HUES48 (cell line): ENCODE data around the gene TNNI3.
"Not testable (repeated sequence)": the region's sequence is repeated elsewhere in the genome, so short reads cannot be mapped to it uniquely, and the experiment has no call there.

Experiments used
- H3K27ac ChIP-seq: one replicate; pipeline ENCODE4 v1.7.0; 2013; ENCODE audit warnings: low read depth, low read length, inconsistent platforms
- H3K27me3 ChIP-seq: 2 replicates; pipeline ENCODE4 v1.6.1; 2013; ENCODE audit warnings: mild to moderate bottlenecking, low read length; ENCODE audit not compliant: control insufficient read depth, insufficient read depth
- H3K36me3 ChIP-seq: 2 replicates; pipeline ENCODE4 v1.6.1; 2013; ENCODE audit warnings: low read length; ENCODE audit not compliant: control insufficient read depth, insufficient read depth
- H3K4me1 ChIP-seq: 2 replicates; pipeline ENCODE4 v1.6.1; 2013; ENCODE audit warnings: mild to moderate bottlenecking, low read length; ENCODE audit not compliant: control insufficient read depth, insufficient read depth
- H3K4me3 ChIP-seq: 2 replicates; pipeline ENCODE4 v1.5.1; 2013; ENCODE audit warnings: mild to moderate bottlenecking, low read depth, low read length
- H3K9ac ChIP-seq: 2 replicates; pipeline ENCODE4 v1.6.1; 2013; ENCODE audit warnings: mild to moderate bottlenecking, low read depth, low read length, moderate library complexity
- H3K9me3 ChIP-seq: 2 replicates; pipeline ENCODE4 v1.6.1; 2013; ENCODE audit warnings: low read length; ENCODE audit not compliant: control insufficient read depth, insufficient read depth

TNNI3 gene

GRCh38 chr19:55109527-55110291, 47.8 kb downstream of the TNNI3 start:
- no peak overlapping the region for H3K27ac ChIP-seq
- no peak overlapping the region for H3K4me3 ChIP-seq
- H3K9me3 ChIP-seq: no peaks in the 10 kb centered on the region
- H3K9ac ChIP-seq: no peak overlapping the region
- peaks cover 11% of the 10 kb centered on the region for H3K36me3 ChIP-seq
- no peaks in the 10 kb centered on the region for H3K27me3 ChIP-seq
- peaks cover 6% of the 10 kb centered on the region for H3K4me1 ChIP-seq

- peaks cover 20% of the 10 kb centered on the region for H3K36me3 ChIP-seq
- not testable (repeated sequence) for H3K9ac ChIP-seq, H3K4me1 ChIP-seq
Measured at GRCh38 chr19:55107252-55107651, 50.3 kb downstream of the TNNI3 start.

GRCh38 chr19:55106591-55106990, 50.9 kb downstream of the TNNI3 start:
- H3K27me3 ChIP-seq: no peaks in the 10 kb centered on the region
- H3K4me3 ChIP-seq: no peak overlapping the region
- H3K4me1 ChIP-seq: no peaks in the 10 kb centered on the region
- no peak overlapping the region for H3K9ac ChIP-seq
- no peaks in the 10 kb centered on the region; the same call in 1 of the 2 replicates for H3K9me3 ChIP-seq
- no peak overlapping the region for H3K27ac ChIP-seq
- peaks cover 25% of the 10 kb centered on the region for H3K36me3 ChIP-seq

More at GRCh38 chr19:55107252-55107651, 50.3 kb downstream of the TNNI3 start:
- not testable (repeated sequence) for H3K27me3 ChIP-seq, H3K9me3 ChIP-seq, H3K4me3 ChIP-seq, H3K27ac ChIP-seq

GRCh38 chr19:55105237-55105636, 52.3 kb downstream of the TNNI3 start:
- no peak overlapping the region for H3K9ac ChIP-seq
- H3K27me3 ChIP-seq: no peaks in the 10 kb centered on the region
- no peak overlapping the region for H3K27ac ChIP-seq
- H3K4me3 ChIP-seq: no peak overlapping the region
- H3K36me3 ChIP-seq: peaks cover 29% of the 10 kb centered on the region
- H3K9me3 ChIP-seq: no peaks in the 10 kb centered on the region; the same call in 1 of the 2 replicates
- no peaks in the 10 kb centered on the region for H3K4me1 ChIP-seq

GRCh38 chr19:55103190-55103589, 54.3 kb downstream of the TNNI3 start:
- peaks cover 25% of the 10 kb centered on the region for H3K36me3 ChIP-seq
- no peak overlapping the region for H3K4me3 ChIP-seq
- no peaks in the 10 kb centered on the region for H3K27me3 ChIP-seq
- no peaks in the 10 kb centered on the region for H3K4me1 ChIP-seq
- H3K9me3 ChIP-seq: no peaks in the 10 kb centered on the region; the same call in 1 of the 2 replicates
- no peak overlapping the region for H3K9ac ChIP-seq
- no peak overlapping the region for H3K27ac ChIP-seq
